Tibial nerve (tissue), 4 donors: ENCODE data around the gene MYBPC1.

ENCODE experiments used
- CTCF ChIP-seq, 5 experiments: fragments of 200-600 bp in 3 of 5; fragments of 450-650 bp in 2 of 5; sonication (generic) in 3 of 5; IDR thresholded peaks; one replicate each; pipeline ENCODE4 v1.5.1; 2016 to 2019; ENCODE audit warnings: antibody characterized with exemption in 5 of 5, mild to moderate bottlenecking in 3 of 5, moderate library complexity in 2 of 5
- EP300 ChIP-seq, 2 donors: sonication (generic); formaldehyde crosslinking; IDR thresholded peaks; one replicate each; pipeline ENCODE4 v1.6.1; 2017; ENCODE audit warnings: antibody characterized with exemption in 2 of 2, mild to moderate bottlenecking in 1 of 2
- POLR2A ChIP-seq, 2 donors: fragments of 450-650 bp; IDR thresholded peaks; one replicate each; pipeline ENCODE4 v1.6.1; 2017; ENCODE audit warnings: antibody characterized with exemption in 2 of 2, mild to moderate bottlenecking in 2 of 2, moderate library complexity in 2 of 2

GRCh38 chr12:101670007-101670671 is 75.4 kb downstream of the MYBPC1 start:
- TF ChIP-seq CTCF (IDR thresholded peaks at IDR 0.05) (peak; percentile 40 to 71 (median 49)), POLR2A (IDR thresholded peaks at IDR 0.05) (no peak), EP300 (IDR thresholded peaks at IDR 0.05) (peak in 1 of 2 donors; percentile 35)
